Measurements from ENCODE around the gene FER.
"Not testable (repeated sequence)": the region's sequence is repeated elsewhere in the genome, so short reads cannot be mapped to it uniquely, and the experiment has no call there.

Gene FER

DNA sequence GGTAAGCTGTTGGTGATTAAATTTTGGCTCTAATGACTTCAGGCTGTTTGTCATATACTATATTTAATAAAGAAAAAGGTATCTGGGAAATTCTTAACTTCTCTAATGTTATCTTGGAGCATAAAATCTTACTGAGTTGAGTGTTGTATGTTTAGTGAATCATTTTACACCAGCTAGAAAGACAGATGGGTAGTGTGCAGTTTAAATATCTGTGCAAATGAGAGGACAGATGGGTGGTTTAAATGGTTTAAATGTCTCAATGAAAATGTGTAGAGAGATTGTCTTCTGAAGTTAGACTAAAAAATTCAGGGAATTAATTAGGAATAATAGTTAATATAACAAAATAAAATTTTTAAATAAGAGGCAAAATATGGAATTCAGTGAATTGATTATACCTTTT, 114.5 kb downstream of the FER start:
- in situ Hi-C loops (cut with HindIII; ENCODE audit: low pct_ligation_motif_present, low sequenced_read_pairs), result no loop called here
- no peak for TF ChIP-seq CTCF (IDR thresholded peaks at IDR 0.05; ENCODE audit: low read depth, low read length, missing control alignments)
- no peak for DNase-seq

DNA sequence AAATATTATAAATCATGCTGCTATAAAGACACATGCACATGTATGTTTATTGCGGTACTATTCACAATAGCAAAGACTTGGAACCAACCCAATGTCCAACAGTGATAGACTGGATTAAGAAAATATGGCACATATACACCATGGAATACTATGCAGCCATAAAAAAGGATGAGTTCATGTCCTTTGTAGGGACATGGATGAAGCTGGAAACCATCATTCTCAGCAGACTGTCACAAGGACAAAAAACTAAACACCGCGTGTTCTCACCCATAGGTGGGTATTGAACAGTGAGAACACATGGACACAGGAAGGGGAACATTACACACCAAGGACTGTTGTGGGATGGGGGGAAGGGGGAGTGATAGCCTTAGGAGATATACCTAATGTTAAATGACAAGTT, 118.4 kb downstream of the FER start:
- H3K4me3 ChIP-seq (ENCODE audit: low read depth, low read length); in situ Hi-C loops (cut with HindIII; ENCODE audit: low pct_ligation_motif_present, low sequenced_read_pairs); H3K36me3 ChIP-seq (replicated peaks); H3K27me3 ChIP-seq (replicated peaks); DNase-seq; H3K27ac ChIP-seq: not testable (repeated sequence)

More for the DNA sequence above, 114.5 kb downstream of the FER start:
- Histone ChIP-seq H3K27ac (no peak overlapping the region), H3K36me3 (replicated peaks) (peaks cover 2% of the 10 kb centered on the region), H3K4me3 (ENCODE audit: low read depth, low read length) (no peak overlapping the region), H3K27me3 (replicated peaks) (no peaks in the 10 kb centered on the region)

- no peak for DNase-seq
- no peaks in the 10 kb centered on the region for H3K27me3 ChIP-seq (replicated peaks)
- H3K4me3 ChIP-seq (ENCODE audit: low read depth, low read length), result no peak overlapping the region
- TF ChIP-seq CTCF (IDR thresholded peaks at IDR 0.05; ENCODE audit: low read depth, low read length, missing control alignments), result no peak
- no peak overlapping the region for H3K27ac ChIP-seq
- in situ Hi-C loops (cut with HindIII; ENCODE audit: low pct_ligation_motif_present, low sequenced_read_pairs), result no loop called here
- H3K36me3 ChIP-seq (replicated peaks), result peaks cover 2% of the 10 kb centered on the region
Measured at GRCh38 chr5:108867656-108868055, 120.0 kb downstream of the FER start.

GRCh38 chr5:108869066-108869465, 121.4 kb downstream of the FER start:
- Histone ChIP-seq H3K4me3 (ENCODE audit: low read depth, low read length) (no peak overlapping the region), H3K27me3 (replicated peaks) (no peaks in the 10 kb centered on the region), H3K27ac (no peak overlapping the region), H3K36me3 (replicated peaks) (peaks cover 2% of the 10 kb centered on the region)
- in situ Hi-C loops (cut with HindIII; ENCODE audit: low pct_ligation_motif_present, low sequenced_read_pairs), result no loop called here
- TF ChIP-seq CTCF (IDR thresholded peaks at IDR 0.05; ENCODE audit: low read depth, low read length, missing control alignments), result no peak
- no peak for DNase-seq

- in situ Hi-C loops (cut with HindIII; ENCODE audit: low pct_ligation_motif_present, low sequenced_read_pairs), result no loop called here
- no peak for DNase-seq
- Histone ChIP-seq H3K27ac (no peak overlapping the region), H3K27me3 (replicated peaks) (no peaks in the 10 kb centered on the region), H3K36me3 (replicated peaks) (no peaks in the 10 kb centered on the region), H3K4me3 (ENCODE audit: low read depth, low read length) (no peak overlapping the region)
- no peak for TF ChIP-seq CTCF (IDR thresholded peaks at IDR 0.05; ENCODE audit: low read depth, low read length, missing control alignments)
Measured at GRCh38 chr5:108876451-108876850, 128.8 kb downstream of the FER start.

GRCh38 chr5:108878756-108879155, 131.1 kb downstream of the FER start:
- in situ Hi-C loops (cut with HindIII; ENCODE audit: low pct_ligation_motif_present, low sequenced_read_pairs), result no loop called here
- Histone ChIP-seq H3K36me3 (replicated peaks) (no peaks in the 10 kb centered on the region), H3K4me3 (ENCODE audit: low read depth, low read length) (no peak overlapping the region), H3K27ac (no peak overlapping the region), H3K27me3 (replicated peaks) (no peaks in the 10 kb centered on the region)
- no peak for DNase-seq
- TF ChIP-seq CTCF (IDR thresholded peaks at IDR 0.05; ENCODE audit: low read depth, low read length, missing control alignments), result no peak

All from brain microvascular endothelial cell (primary cell).